Measurements from ENCODE around the gene PIK3R1.

GRCh38 chr5:68271124-68271523 lies 55.6 kb downstream of the PIK3R1 start:
- TF ChIP-seq, protein P1, sequence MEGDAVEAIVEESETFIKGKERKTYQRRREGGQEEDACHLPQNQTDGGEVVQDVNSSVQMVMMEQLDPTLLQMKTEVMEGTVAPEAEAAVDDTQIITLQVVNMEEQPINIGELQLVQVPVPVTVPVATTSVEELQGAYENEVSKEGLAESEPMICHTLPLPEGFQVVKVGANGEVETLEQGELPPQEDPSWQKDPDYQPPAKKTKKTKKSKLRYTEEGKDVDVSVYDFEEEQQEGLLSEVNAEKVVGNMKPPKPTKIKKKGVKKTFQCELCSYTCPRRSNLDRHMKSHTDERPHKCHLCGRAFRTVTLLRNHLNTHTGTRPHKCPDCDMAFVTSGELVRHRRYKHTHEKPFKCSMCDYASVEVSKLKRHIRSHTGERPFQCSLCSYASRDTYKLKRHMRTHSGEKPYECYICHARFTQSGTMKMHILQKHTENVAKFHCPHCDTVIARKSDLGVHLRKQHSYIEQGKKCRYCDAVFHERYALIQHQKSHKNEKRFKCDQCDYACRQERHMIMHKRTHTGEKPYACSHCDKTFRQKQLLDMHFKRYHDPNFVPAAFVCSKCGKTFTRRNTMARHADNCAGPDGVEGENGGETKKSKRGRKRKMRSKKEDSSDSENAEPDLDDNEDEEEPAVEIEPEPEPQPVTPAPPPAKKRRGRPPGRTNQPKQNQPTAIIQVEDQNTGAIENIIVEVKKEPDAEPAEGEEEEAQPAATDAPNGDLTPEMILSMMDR (IDR thresholded peaks at IDR 0.05; ENCODE audit: low read depth, low read length): no peak
- TF ChIP-seq EZH2phosphoT487 (IDR thresholded peaks at IDR 0.05; ENCODE audit: low read depth): no peak
